ENCODE data around the gene DEUP1. TPM values are rescaled to one million over a fixed set of nuclear protein-coding genes. Genes with fewer than 3 reads are reported as not detected.

DEUP1 gene
- total RNA-seq, 1 donor from 2014 or later: not detected

- no peaks in the 10 kb centered on the region for H3K4me1 ChIP-seq (ENCODE audit: control insufficient read depth in 3 of 3, insufficient read depth in 3 of 3, low read length in 3 of 3)
- no peak overlapping the region for H3K4me3 ChIP-seq (ENCODE audit: low read length in 3 of 3)
- no peak overlapping the region for H3K27ac ChIP-seq (ENCODE audit: low read depth, low read length)
- H3K27me3 ChIP-seq (ENCODE audit: control insufficient read depth in 3 of 3, insufficient read depth in 3 of 3, low read length in 3 of 3): no peaks in the 10 kb centered on the region
- no peaks in the 10 kb centered on the region for H3K36me3 ChIP-seq (ENCODE audit: control insufficient read depth in 3 of 3, insufficient read depth in 3 of 3, low read length in 3 of 3)
- H3K9ac ChIP-seq (ENCODE audit: low read depth in 1 of 3, low read length in 3 of 3): no peak overlapping the region
- H3K9me3 ChIP-seq (ENCODE audit: control insufficient read depth in 3 of 3, low read length in 3 of 3): no peaks in the 10 kb centered on the region
Observed at GRCh38 chr11:93344855-93345333, 14.4 kb downstream of the DEUP1 start.

GRCh38 chr11:93348930-93349329 lies 18.4 kb downstream of the DEUP1 start:
- H3K4me3 ChIP-seq (ENCODE audit: low read length in 3 of 3): no peak overlapping the region
- H3K4me1 ChIP-seq (ENCODE audit: control insufficient read depth in 3 of 3, insufficient read depth in 3 of 3, low read length in 3 of 3): no peaks in the 10 kb centered on the region
- no peak overlapping the region for H3K9ac ChIP-seq (ENCODE audit: low read depth in 1 of 3, low read length in 3 of 3)
- no peaks in the 10 kb centered on the region for H3K27me3 ChIP-seq (ENCODE audit: control insufficient read depth in 3 of 3, insufficient read depth in 3 of 3, low read length in 3 of 3)
- H3K36me3 ChIP-seq (ENCODE audit: control insufficient read depth in 3 of 3, insufficient read depth in 3 of 3, low read length in 3 of 3): no peaks in the 10 kb centered on the region
- H3K9me3 ChIP-seq (ENCODE audit: control insufficient read depth in 3 of 3, low read length in 3 of 3): no peaks in the 10 kb centered on the region
- H3K27ac ChIP-seq (ENCODE audit: low read depth, low read length): no peak overlapping the region

- no peak overlapping the region for H3K27ac ChIP-seq (ENCODE audit: low read depth, low read length)
- no peaks in the 10 kb centered on the region for H3K27me3 ChIP-seq (ENCODE audit: control insufficient read depth in 3 of 3, insufficient read depth in 3 of 3, low read length in 3 of 3)
Observed at GRCh38 chr11:93350835-93351234, 20.3 kb downstream of the DEUP1 start.

GRCh38 chr11:93359396-93359795 lies 28.9 kb downstream of the DEUP1 start:
- no peak overlapping the region for H3K9ac ChIP-seq (ENCODE audit: low read depth in 1 of 3, low read length in 3 of 3)
- H3K9me3 ChIP-seq (ENCODE audit: control insufficient read depth in 3 of 3, low read length in 3 of 3): peaks cover 0 to 5% (median 0%) of the 10 kb centered on the region in 3 donors
- no peaks in the 10 kb centered on the region for H3K4me1 ChIP-seq (ENCODE audit: control insufficient read depth in 3 of 3, insufficient read depth in 3 of 3, low read length in 3 of 3)
- no peak overlapping the region for H3K4me3 ChIP-seq (ENCODE audit: low read length in 3 of 3)
- H3K27me3 ChIP-seq (ENCODE audit: control insufficient read depth in 3 of 3, insufficient read depth in 3 of 3, low read length in 3 of 3): no peaks in the 10 kb centered on the region
- H3K36me3 ChIP-seq (ENCODE audit: control insufficient read depth in 3 of 3, insufficient read depth in 3 of 3, low read length in 3 of 3): no peaks in the 10 kb centered on the region
- H3K27ac ChIP-seq (ENCODE audit: low read depth, low read length): no peak overlapping the region

More at GRCh38 chr11:93350835-93351234, 20.3 kb downstream of the DEUP1 start:
- no peaks in the 10 kb centered on the region for H3K36me3 ChIP-seq (ENCODE audit: control insufficient read depth in 3 of 3, insufficient read depth in 3 of 3, low read length in 3 of 3)
- H3K4me3 ChIP-seq (ENCODE audit: low read length in 3 of 3): no peak overlapping the region
- H3K9ac ChIP-seq (ENCODE audit: low read depth in 1 of 3, low read length in 3 of 3): no peak overlapping the region
- H3K9me3 ChIP-seq (ENCODE audit: control insufficient read depth in 3 of 3, low read length in 3 of 3): no peaks in the 10 kb centered on the region
- H3K4me1 ChIP-seq (ENCODE audit: control insufficient read depth in 3 of 3, insufficient read depth in 3 of 3, low read length in 3 of 3): no peaks in the 10 kb centered on the region

- Histone ChIP-seq H3K9me3 (ENCODE audit: control insufficient read depth in 3 of 3, low read length in 3 of 3) (peaks cover 0 to 5% (median 0%) of the 10 kb centered on the region in 3 donors), H3K4me1 (ENCODE audit: control insufficient read depth in 3 of 3, insufficient read depth in 3 of 3, low read length in 3 of 3) (no peaks in the 10 kb centered on the region), H3K27me3 (ENCODE audit: control insufficient read depth in 3 of 3, insufficient read depth in 3 of 3, low read length in 3 of 3) (no peaks in the 10 kb centered on the region), H3K36me3 (ENCODE audit: control insufficient read depth in 3 of 3, insufficient read depth in 3 of 3, low read length in 3 of 3) (no peaks in the 10 kb centered on the region), H3K4me3 (ENCODE audit: low read length in 3 of 3) (no peak overlapping the region), H3K9ac (ENCODE audit: low read depth in 1 of 3, low read length in 3 of 3) (no peak overlapping the region), H3K27ac (ENCODE audit: low read depth, low read length) (no peak overlapping the region)
Observed at GRCh38 chr11:93361435-93361834, 30.9 kb downstream of the DEUP1 start.

GRCh38 chr11:93368022-93368421 lies 37.5 kb downstream of the DEUP1 start:
- Histone ChIP-seq H3K9ac (ENCODE audit: low read depth in 1 of 3, low read length in 3 of 3) (no peak overlapping the region), H3K4me3 (ENCODE audit: low read length in 3 of 3) (no peak overlapping the region), H3K36me3 (ENCODE audit: control insufficient read depth in 3 of 3, insufficient read depth in 3 of 3, low read length in 3 of 3) (no peaks in the 10 kb centered on the region), H3K4me1 (ENCODE audit: control insufficient read depth in 3 of 3, insufficient read depth in 3 of 3, low read length in 3 of 3) (no peaks in the 10 kb centered on the region), H3K27me3 (ENCODE audit: control insufficient read depth in 3 of 3, insufficient read depth in 3 of 3, low read length in 3 of 3) (no peaks in the 10 kb centered on the region), H3K9me3 (ENCODE audit: control insufficient read depth in 3 of 3, low read length in 3 of 3) (no peaks in the 10 kb centered on the region), H3K27ac (ENCODE audit: low read depth, low read length) (no peak overlapping the region)

- H3K4me1 ChIP-seq (ENCODE audit: control insufficient read depth in 3 of 3, insufficient read depth in 3 of 3, low read length in 3 of 3): no peaks in the 10 kb centered on the region
- H3K27ac ChIP-seq (ENCODE audit: low read depth, low read length): no peak overlapping the region
- H3K4me3 ChIP-seq (ENCODE audit: low read length in 3 of 3): no peak overlapping the region
- H3K9me3 ChIP-seq (ENCODE audit: control insufficient read depth in 3 of 3, low read length in 3 of 3): no peaks in the 10 kb centered on the region
- H3K27me3 ChIP-seq (ENCODE audit: control insufficient read depth in 3 of 3, insufficient read depth in 3 of 3, low read length in 3 of 3): no peaks in the 10 kb centered on the region
- no peaks in the 10 kb centered on the region for H3K36me3 ChIP-seq (ENCODE audit: control insufficient read depth in 3 of 3, insufficient read depth in 3 of 3, low read length in 3 of 3)
- no peak overlapping the region for H3K9ac ChIP-seq (ENCODE audit: low read depth in 1 of 3, low read length in 3 of 3)
Observed at GRCh38 chr11:93370260-93370659, 39.7 kb downstream of the DEUP1 start.

GRCh38 chr11:93389737-93390136 lies 59.2 kb downstream of the DEUP1 start:
- H3K4me1 ChIP-seq (ENCODE audit: control insufficient read depth in 3 of 3, insufficient read depth in 3 of 3, low read length in 3 of 3): no peaks in the 10 kb centered on the region
- no peaks in the 10 kb centered on the region for H3K36me3 ChIP-seq (ENCODE audit: control insufficient read depth in 3 of 3, insufficient read depth in 3 of 3, low read length in 3 of 3)
- H3K9me3 ChIP-seq (ENCODE audit: control insufficient read depth in 3 of 3, low read length in 3 of 3): no peaks in the 10 kb centered on the region
- H3K27ac ChIP-seq (ENCODE audit: low read depth, low read length): no peak overlapping the region
- H3K27me3 ChIP-seq (ENCODE audit: control insufficient read depth in 3 of 3, insufficient read depth in 3 of 3, low read length in 3 of 3): no peaks in the 10 kb centered on the region
- no peak overlapping the region for H3K4me3 ChIP-seq (ENCODE audit: low read length in 3 of 3)
- no peak overlapping the region for H3K9ac ChIP-seq (ENCODE audit: low read depth in 1 of 3, low read length in 3 of 3)

GRCh38 chr11:93392867-93393266 lies 62.3 kb downstream of the DEUP1 start:
- Histone ChIP-seq H3K9me3 (ENCODE audit: control insufficient read depth in 3 of 3, low read length in 3 of 3) (no peaks in the 10 kb centered on the region), H3K4me3 (ENCODE audit: low read length in 3 of 3) (no peak overlapping the region), H3K36me3 (ENCODE audit: control insufficient read depth in 3 of 3, insufficient read depth in 3 of 3, low read length in 3 of 3) (no peaks in the 10 kb centered on the region), H3K27ac (ENCODE audit: low read depth, low read length) (no peak overlapping the region), H3K9ac (ENCODE audit: low read depth in 1 of 3, low read length in 3 of 3) (no peak overlapping the region), H3K4me1 (ENCODE audit: control insufficient read depth in 3 of 3, insufficient read depth in 3 of 3, low read length in 3 of 3) (no peaks in the 10 kb centered on the region), H3K27me3 (ENCODE audit: control insufficient read depth in 3 of 3, insufficient read depth in 3 of 3, low read length in 3 of 3) (no peaks in the 10 kb centered on the region)

GRCh38 chr11:93393386-93393785 lies 62.8 kb downstream of the DEUP1 start:
- H3K27ac ChIP-seq (ENCODE audit: low read depth, low read length): no peak overlapping the region
- no peak overlapping the region for H3K9ac ChIP-seq (ENCODE audit: low read depth in 1 of 3, low read length in 3 of 3)
- no peaks in the 10 kb centered on the region for H3K27me3 ChIP-seq (ENCODE audit: control insufficient read depth in 3 of 3, insufficient read depth in 3 of 3, low read length in 3 of 3)
- H3K36me3 ChIP-seq (ENCODE audit: control insufficient read depth in 3 of 3, insufficient read depth in 3 of 3, low read length in 3 of 3): no peaks in the 10 kb centered on the region
- no peaks in the 10 kb centered on the region for H3K9me3 ChIP-seq (ENCODE audit: control insufficient read depth in 3 of 3, low read length in 3 of 3)
- no peak overlapping the region for H3K4me3 ChIP-seq (ENCODE audit: low read length in 3 of 3)
- no peaks in the 10 kb centered on the region for H3K4me1 ChIP-seq (ENCODE audit: control insufficient read depth in 3 of 3, insufficient read depth in 3 of 3, low read length in 3 of 3)

GRCh38 chr11:93394488-93394887 lies 63.9 kb downstream of the DEUP1 start:
- no peaks in the 10 kb centered on the region for H3K27me3 ChIP-seq (ENCODE audit: control insufficient read depth in 3 of 3, insufficient read depth in 3 of 3, low read length in 3 of 3)
- no peaks in the 10 kb centered on the region for H3K9me3 ChIP-seq (ENCODE audit: control insufficient read depth in 3 of 3, low read length in 3 of 3)
- no peak overlapping the region for H3K9ac ChIP-seq (ENCODE audit: low read depth in 1 of 3, low read length in 3 of 3)
- H3K27ac ChIP-seq (ENCODE audit: low read depth, low read length): no peak overlapping the region
- H3K36me3 ChIP-seq (ENCODE audit: control insufficient read depth in 3 of 3, insufficient read depth in 3 of 3, low read length in 3 of 3): no peaks in the 10 kb centered on the region
- no peak overlapping the region for H3K4me3 ChIP-seq (ENCODE audit: low read length in 3 of 3)
- no peaks in the 10 kb centered on the region for H3K4me1 ChIP-seq (ENCODE audit: control insufficient read depth in 3 of 3, insufficient read depth in 3 of 3, low read length in 3 of 3)

Measured in skeletal muscle tissue (tissue), 4 donors.